HUES64 (cell line): ENCODE results near the gene ZNF660. TPM values are rescaled to one million over a fixed set of nuclear protein-coding genes. Genes with fewer than 3 reads are reported as not detected.
A peak's percentile ranks its signal among the peaks of the same experiment; 100 is the strongest.
"Not testable (repeated sequence)": the region's sequence is repeated elsewhere in the genome, so short reads cannot be mapped to it uniquely, and the experiment has no call there.

Experiments
- H3K27ac ChIP-seq: 2 replicates; pipeline ENCODE4 v1.7.0; 2013; ENCODE audit warnings: low read depth, low read length, inconsistent platforms
- H3K27me3 ChIP-seq: 2 replicates; pipeline ENCODE4 v1.6.1; 2013; ENCODE audit warnings: mild to moderate bottlenecking, low read length; ENCODE audit not compliant: insufficient read depth
- H3K36me3 ChIP-seq: 2 replicates; pipeline ENCODE4 v1.6.1; 2013; ENCODE audit warnings: mild to moderate bottlenecking, low read length; ENCODE audit not compliant: insufficient read depth
- H3K4me1 ChIP-seq: 2 replicates; pipeline ENCODE4 v1.6.1; 2013; ENCODE audit warnings: mild to moderate bottlenecking, low read length, moderate library complexity; ENCODE audit not compliant: insufficient read depth
- H3K4me3 ChIP-seq: 2 replicates; pipeline ENCODE4 v1.5.1; 2013; ENCODE audit warnings: mild to moderate bottlenecking, low read length, moderate library complexity
- H3K9ac ChIP-seq: 2 replicates; pipeline ENCODE4 v1.6.1; 2013; ENCODE audit warnings: mild to moderate bottlenecking, low read depth, low read length
- H3K9me3 ChIP-seq: 2 replicates; pipeline ENCODE4 v1.6.1; 2013; ENCODE audit warnings: low read depth, low read length; ENCODE audit not compliant: insufficient read depth
- WGBS: fragments of 150-250, 120-280 bp; methylation state at CpG from one replicate; pipeline ENCODE4 v1.1.7; 2013; ENCODE audit warnings: missing lambda C conversion rate; 5-methylcytosine and 5-hydroxymethylcytosine counted together
- polyA plus RNA-seq, 2 experiments: library from polyadenylated mRNA; stranded (reverse); fragments of 50-300 nt; gene quantifications; one replicate each; pipeline ENCODE4 v1.2.3, GENCODE V29; 2013

The ZNF660 gene
- 5.8 TPM for polyA plus RNA-seq (2013, experiment 1 of 2)
- 6.3 TPM for polyA plus RNA-seq (2013, experiment 2 of 2)

DNA sequence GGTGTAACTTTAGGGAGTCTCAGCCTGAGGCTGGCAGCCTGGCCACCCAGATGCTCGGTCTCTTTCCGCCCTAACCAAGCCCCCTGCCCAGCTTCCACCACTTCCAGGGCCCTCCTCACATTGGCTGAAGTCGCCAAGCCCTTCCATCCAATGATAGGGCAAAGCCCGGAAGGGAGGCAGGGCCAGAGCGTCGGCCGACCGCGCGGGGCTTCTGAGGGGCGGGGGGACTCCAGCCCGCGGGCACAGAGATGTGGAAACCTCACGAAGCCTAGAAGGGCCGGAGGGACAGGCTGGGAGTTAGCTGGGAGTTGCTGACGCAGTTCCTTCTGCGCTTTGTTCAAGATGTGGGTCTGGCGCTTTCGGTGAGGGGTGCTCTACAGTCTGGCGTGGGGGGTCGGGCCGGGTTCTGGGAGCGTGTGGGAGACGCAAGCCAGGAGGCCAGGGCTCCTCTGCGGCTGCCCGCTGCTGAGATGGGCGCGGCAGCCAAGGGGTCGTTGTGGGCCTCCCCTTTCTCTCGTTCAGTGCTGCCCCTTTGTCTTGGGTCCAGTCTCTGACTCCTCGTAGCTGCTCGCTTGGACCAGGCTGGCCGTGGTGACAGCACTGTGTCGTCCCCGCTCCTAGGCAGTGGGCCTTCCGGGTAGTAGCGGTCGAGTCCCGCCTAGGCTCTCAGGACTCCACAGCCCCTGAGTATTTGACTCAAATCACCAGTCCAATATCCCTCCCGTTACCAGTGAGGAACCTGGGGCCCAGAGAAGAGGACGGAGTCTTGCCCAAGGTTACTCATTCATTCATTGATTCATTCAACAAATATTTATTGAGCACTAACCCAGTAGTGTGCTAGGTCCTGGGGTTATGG lies at the start of gene ZNF660:
TSS of gene ZNF660 (plus strand) at position 319 of the 856 bp plus-strand sequence. CDS start 9,230 bp downstream, outside the sequence.
- peaks cover 36% of the 10 kb centered on the region for H3K36me3 ChIP-seq
- H3K4me3 ChIP-seq: peak within 1 kb of the TSS; percentile 82
- no peaks in the 10 kb centered on the region for H3K27me3 ChIP-seq
- peaks cover 16% of the 10 kb centered on the region; the same call in 1 of the 2 replicates for H3K4me1 ChIP-seq
- H3K27ac ChIP-seq: peak within 1 kb of the TSS; percentile 78
- no peaks in the 10 kb centered on the region for H3K9me3 ChIP-seq
- WGBS: 1% methylated on average over 41 of the region's 41 CpGs
- H3K9ac ChIP-seq: peak within 1 kb of the TSS; percentile 94

DNA sequence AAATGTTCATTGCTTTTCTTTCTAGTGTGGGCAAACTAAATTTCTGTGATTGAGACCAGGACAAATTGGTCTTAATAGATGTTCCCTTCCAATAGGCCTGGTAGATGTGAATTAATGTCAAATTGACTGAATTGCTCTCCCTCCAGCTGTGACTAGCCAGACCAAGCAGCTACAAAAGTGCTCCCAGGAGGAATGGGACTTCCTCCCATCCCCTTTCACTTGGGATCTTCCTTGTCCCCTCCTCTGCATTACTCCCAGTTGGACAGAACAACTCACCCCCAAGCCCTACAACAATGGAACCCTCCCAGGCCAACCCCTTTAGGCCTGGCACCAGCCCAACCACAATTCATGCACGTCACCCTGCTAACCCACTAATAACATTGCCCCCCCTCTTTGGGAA lies 49.4 kb upstream of the ZNF660 start:
- peaks cover 43% of the 10 kb centered on the region for H3K27me3 ChIP-seq
- no peaks in the 10 kb centered on the region for H3K4me1 ChIP-seq
- no peaks in the 10 kb centered on the region for H3K9me3 ChIP-seq
- 33% methylated on average over 1 of the region's 1 CpG for WGBS
- no peaks in the 10 kb centered on the region for H3K36me3 ChIP-seq
- no peak overlapping the region for H3K9ac ChIP-seq
- H3K27ac ChIP-seq: no peak overlapping the region
- no peak overlapping the region for H3K4me3 ChIP-seq

DNA sequence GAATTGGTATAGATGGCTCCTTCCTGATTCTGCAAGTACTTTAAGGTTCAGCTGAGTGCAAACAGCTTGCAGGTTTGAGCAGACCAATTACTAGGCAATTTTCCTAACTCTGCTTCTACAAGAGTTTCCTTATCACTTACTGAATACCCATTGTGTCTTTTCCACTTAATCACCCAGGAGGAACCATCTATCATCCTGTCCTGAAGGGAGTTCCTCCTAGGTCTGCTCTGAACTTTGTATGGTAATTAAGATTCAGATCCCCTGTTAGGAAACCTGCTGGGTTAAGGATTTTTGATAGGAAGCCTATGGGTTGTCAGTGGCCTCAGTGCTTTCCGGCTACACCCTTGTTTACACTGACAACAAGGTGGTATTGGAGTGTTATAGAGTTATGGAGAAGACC lies 40.0 kb upstream of the ZNF660 start:
- H3K4me3 ChIP-seq, H3K9ac ChIP-seq, H3K27ac ChIP-seq, H3K36me3 ChIP-seq, H3K9me3 ChIP-seq, H3K4me1 ChIP-seq: not testable (repeated sequence)
- 60% methylated on average over 1 of the region's 1 CpG for WGBS
- H3K27me3 ChIP-seq: peaks cover 29% of the 10 kb centered on the region

DNA sequence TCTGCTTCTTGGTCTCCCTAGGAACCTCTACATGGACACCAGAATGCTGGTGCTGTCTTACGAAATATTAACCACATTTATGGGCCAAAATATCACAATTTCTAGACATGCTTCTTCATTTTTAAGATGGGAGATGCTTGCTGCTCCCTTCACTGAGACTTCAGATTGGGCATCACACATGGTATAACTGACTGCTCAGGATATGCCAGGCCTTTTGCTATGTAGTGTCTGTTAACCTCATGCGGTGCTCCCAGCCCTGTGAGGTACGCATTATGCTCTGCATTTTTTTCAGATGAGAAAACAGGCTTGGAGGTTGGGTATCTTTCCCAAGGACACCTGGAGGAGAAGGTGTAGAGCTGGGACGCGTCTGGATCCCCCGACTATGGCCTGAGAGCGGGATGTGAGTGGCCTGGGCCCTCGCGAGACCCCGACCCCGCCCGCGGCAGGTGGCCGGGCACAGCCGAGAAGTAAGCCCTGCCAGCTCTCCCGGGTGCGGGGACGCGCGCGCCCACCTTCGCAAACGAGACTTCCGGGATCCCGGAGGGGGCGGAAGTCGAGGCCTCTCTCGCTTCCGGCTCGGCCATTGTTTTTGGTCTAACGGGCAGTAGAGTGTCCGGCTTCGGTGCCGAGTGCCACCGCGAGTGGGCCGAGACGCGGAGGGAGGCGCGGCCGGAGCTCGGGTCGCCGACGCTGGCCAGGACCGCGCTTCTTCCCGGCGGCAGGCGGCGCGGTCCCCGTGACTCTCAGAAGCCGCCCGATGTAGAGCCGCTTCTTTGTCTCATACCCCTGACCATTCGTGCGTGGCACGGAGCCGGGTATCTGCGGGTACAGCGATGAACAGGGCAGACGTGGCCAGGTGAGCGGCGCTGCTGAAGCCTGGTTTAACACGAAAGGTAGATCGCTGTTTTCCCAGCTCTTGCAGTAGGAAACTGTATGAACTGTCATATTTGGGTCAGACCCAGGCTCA lies 29.9 kb upstream of the ZNF660 start, which contains the start of gene ZKSCAN7:
TSS of gene ZKSCAN7 (plus strand) at position 568 of the 967 bp plus-strand sequence. CDS start 1,855 bp downstream, outside the sequence.
- peak within 1 kb of the TSS; percentile 86 for H3K9ac ChIP-seq
- peaks cover 11% of the 10 kb centered on the region for H3K4me1 ChIP-seq
- H3K27ac ChIP-seq: peak within 1 kb of the TSS; percentile 17; the same call in 1 of the 2 replicates
- peak within 1 kb of the TSS; percentile 75 for H3K4me3 ChIP-seq
- peaks cover 40% of the 10 kb centered on the region for H3K27me3 ChIP-seq
- peaks cover 5% of the 10 kb centered on the region; the same call in 1 of the 2 replicates for H3K9me3 ChIP-seq
- H3K36me3 ChIP-seq: peaks cover 27% of the 10 kb centered on the region
- WGBS: 3% methylated on average over 68 of the region's 68 CpGs

DNA sequence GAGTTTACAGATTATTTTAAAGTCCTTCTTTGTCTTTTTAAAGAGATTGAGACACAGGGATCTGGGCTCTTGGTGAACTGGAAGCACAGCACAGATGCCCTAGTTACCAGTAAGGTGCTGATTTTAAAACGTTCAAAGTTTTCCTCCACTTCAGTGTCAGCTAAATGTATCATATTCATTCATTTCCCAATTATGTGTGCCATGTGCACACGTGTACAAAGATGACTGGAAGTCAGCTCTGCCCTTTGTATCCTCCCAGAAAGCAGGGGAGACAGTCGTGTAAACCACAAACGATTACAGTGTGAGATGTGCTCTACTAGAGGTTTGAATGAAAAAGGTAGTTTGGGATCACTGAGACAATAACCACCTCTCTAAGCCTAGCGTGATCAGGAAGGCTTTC lies 29.0 kb upstream of the ZNF660 start:
- peak overlapping the region; percentile 75 for H3K4me3 ChIP-seq
- peak overlapping the region; percentile 86 for H3K9ac ChIP-seq
- peaks cover 11% of the 10 kb centered on the region; the same call in 1 of the 2 replicates for H3K9me3 ChIP-seq
- WGBS: 33% methylated on average over 5 of the region's 5 CpGs
- H3K27me3 ChIP-seq: peaks cover 37% of the 10 kb centered on the region
- peaks cover 35% of the 10 kb centered on the region for H3K36me3 ChIP-seq
- H3K27ac ChIP-seq: peak overlapping the region; percentile 8; the same call in 1 of the 2 replicates
- H3K4me1 ChIP-seq: peaks cover 11% of the 10 kb centered on the region

DNA sequence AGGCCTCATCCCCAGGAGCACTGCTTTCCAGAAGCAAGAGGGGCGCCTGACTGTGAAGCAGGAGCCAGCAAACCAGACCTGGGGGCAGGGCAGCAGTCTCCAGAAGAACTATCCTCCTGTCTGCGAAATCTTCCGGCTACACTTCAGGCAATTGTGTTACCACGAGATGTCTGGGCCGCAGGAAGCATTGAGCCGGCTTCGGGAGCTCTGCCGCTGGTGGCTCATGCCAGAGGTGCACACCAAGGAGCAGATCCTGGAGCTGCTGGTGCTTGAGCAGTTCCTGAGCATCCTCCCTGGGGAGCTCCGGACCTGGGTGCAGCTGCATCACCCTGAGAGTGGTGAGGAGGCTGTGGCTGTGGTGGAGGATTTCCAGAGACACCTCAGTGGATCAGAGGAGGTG lies 27.7 kb upstream of the ZNF660 start:
- Histone ChIP-seq H3K9ac (no peak overlapping the region), H3K27me3 (peaks cover 23% of the 10 kb centered on the region), H3K4me1 (peaks cover 11% of the 10 kb centered on the region), H3K36me3 (peaks cover 48% of the 10 kb centered on the region), H3K4me3 (no peak overlapping the region), H3K9me3 (peaks cover 24% of the 10 kb centered on the region), H3K27ac (no peak overlapping the region)
- WGBS: 96% methylated on average over 9 of the region's 9 CpGs

DNA sequence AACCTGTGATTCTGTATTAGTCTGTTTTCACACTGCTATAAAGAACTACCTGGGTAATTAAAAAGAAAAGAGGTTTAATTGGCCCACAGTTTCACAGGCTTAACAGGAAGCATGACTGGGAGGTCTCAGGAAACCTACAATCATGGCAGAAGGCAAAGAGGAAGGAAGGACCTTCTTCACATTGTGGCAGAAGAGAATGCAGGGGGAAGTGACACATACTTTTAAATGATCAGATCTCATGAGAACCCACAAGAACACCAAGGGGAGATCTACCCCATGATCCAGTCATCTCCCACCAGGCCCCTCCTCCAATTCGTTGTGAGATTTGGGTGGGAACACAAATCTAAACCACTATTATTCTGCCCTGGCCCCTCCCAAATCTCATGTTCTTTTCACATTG lies 23.7 kb upstream of the ZNF660 start:
- Histone ChIP-seq H3K9ac (no peak overlapping the region), H3K36me3 (peaks cover 79% of the 10 kb centered on the region), H3K4me1 (peaks cover 3% of the 10 kb centered on the region), H3K27ac (no peak overlapping the region), H3K4me3 (no peak overlapping the region), H3K27me3 (no peaks in the 10 kb centered on the region), H3K9me3 (peaks cover 27% of the 10 kb centered on the region)
- 95% methylated on average over 1 of the region's 1 CpG for WGBS

DNA sequence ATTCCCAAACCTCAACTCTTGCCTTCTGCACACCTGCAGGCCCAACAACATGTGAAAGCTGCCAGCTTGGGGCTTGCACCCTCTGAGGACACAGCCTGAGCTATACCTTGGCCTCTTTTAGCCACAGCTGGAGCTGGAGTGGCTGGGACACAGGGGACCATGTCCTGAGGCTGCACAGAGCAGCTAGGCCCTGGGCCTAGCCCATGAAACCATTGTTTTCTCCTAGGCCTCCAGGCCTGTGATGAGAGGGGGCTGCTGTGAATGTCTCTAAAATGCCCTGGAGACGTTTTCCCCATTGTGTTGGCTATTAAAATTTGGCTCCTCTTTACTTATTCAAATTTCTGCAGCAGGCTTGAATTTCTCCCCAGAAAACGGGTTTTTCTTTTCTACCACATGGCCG lies 22.6 kb upstream of the ZNF660 start:
- H3K9me3 ChIP-seq: peaks cover 27% of the 10 kb centered on the region
- no peak overlapping the region for H3K9ac ChIP-seq
- peaks cover 79% of the 10 kb centered on the region for H3K36me3 ChIP-seq
- no peak overlapping the region for H3K4me3 ChIP-seq
- no peaks in the 10 kb centered on the region for H3K4me1 ChIP-seq
- no peaks in the 10 kb centered on the region for H3K27me3 ChIP-seq
- WGBS: 87% methylated on average over 3 of the region's 3 CpGs
- no peak overlapping the region for H3K27ac ChIP-seq

DNA sequence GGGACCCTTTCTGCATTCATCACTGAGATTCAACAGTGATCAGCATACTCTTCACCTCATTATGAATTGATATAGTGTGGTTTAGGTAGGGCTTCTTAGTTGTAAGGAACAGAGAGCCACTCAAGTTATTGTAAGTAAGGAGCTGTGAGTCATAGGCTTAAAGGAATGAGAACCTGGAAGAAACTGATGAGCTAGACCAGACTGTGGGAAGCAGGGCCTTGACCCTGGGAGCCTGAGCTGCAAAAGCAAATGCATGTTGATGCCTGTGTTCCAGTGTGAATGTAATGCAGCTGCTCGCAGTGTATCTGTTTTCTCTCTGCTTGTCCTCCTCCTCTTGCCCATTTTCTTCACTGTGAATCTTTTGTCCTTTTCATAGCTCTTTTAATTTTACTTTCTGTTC lies 16.2 kb upstream of the ZNF660 start:
- H3K27me3 ChIP-seq: no peaks in the 10 kb centered on the region
- H3K9me3 ChIP-seq: peaks cover 20% of the 10 kb centered on the region
- no peaks in the 10 kb centered on the region for H3K4me1 ChIP-seq
- no peak overlapping the region for H3K27ac ChIP-seq
- H3K36me3 ChIP-seq: peaks cover 79% of the 10 kb centered on the region
- no peak overlapping the region for H3K4me3 ChIP-seq
- 92% methylated on average over 1 of the region's 1 CpG for WGBS
- H3K9ac ChIP-seq: no peak overlapping the region

DNA sequence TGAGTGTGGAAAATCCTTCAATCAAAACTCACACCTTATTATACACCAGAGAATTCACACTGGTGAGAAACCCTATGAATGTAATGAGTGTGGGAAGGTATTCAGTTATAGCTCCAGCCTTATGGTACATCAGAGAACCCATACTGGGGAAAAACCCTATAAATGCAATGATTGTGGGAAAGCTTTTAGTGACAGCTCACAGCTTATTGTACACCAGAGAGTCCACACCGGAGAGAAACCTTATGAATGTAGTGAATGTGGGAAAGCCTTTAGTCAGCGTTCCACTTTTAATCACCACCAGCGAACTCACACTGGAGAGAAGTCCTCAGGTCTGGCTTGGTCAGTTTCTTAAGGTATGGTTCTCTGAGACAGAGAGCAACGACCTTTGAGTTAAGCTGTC lies 13.7 kb upstream of the ZNF660 start:
- Histone ChIP-seq H3K4me3 (no peak overlapping the region), H3K27me3 (no peaks in the 10 kb centered on the region), H3K36me3 (peaks cover 57% of the 10 kb centered on the region), H3K9me3 (peaks cover 20% of the 10 kb centered on the region), H3K9ac (no peak overlapping the region), H3K27ac (no peak overlapping the region), H3K4me1 (no peaks in the 10 kb centered on the region)
- WGBS: 95% methylated on average over 4 of the region's 4 CpGs

DNA sequence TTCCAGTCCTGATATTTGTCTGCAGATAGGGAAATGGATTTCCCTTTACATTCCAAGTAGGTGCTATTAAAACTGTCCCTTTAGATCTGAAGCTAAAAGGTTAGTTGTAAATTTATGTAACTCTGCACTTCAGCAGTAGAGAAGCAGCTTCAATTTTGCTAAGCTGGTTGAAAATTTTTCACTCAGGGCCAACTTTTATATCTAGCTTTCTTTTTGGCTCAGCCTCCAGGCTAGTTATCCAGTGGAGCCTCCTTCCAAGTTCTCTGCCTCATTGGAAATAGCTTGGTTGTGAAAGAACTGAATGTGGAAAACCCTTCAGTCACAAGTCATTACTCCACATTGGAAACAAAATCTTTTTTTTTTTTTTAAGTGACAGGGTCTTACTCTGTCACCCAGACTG lies 8.2 kb upstream of the ZNF660 start:
- no peaks in the 10 kb centered on the region for H3K27me3 ChIP-seq
- H3K27ac ChIP-seq: no peak overlapping the region
- no peak overlapping the region for H3K9ac ChIP-seq
- H3K4me3 ChIP-seq: no peak overlapping the region
- peaks cover 20% of the 10 kb centered on the region for H3K36me3 ChIP-seq
- H3K9me3 ChIP-seq: peaks cover 2% of the 10 kb centered on the region; the same call in 1 of the 2 replicates
- no peaks in the 10 kb centered on the region for H3K4me1 ChIP-seq
